ENCODE results near the gene MYL6. TPM values are rescaled to one million over a fixed set of nuclear protein-coding genes. Genes with fewer than 3 reads are reported as not detected.
A peak's percentile ranks its signal among the peaks of the same experiment; 100 is the strongest.

Gene MYL6
- total RNA-seq, 1 experiment from 2014 or later = 554 TPM

GRCh38 chr12:56129942-56130495 lies 28.1 kb upstream of the MYL6 start:
- intact Hi-C loops (cut with micrococcal nuclease) = loop anchor here (2.0 kb wide), 1 partner anchor 23 kb away; the partner anchor contains the start of gene MYL6B
- Histone ChIP-seq H3K27me3 (ENCODE audit: insufficient read depth, low read length) (no peaks in the 10 kb centered on the region), H3K9me3 (ENCODE audit: control insufficient read depth in 1 of 2, insufficient read depth in 1 of 2, low read depth in 1 of 2, low read length in 2 of 2) (no peaks in the 10 kb centered on the region), H3K9ac (ENCODE audit: low read length) (0 out of 2 replicates have a peak overlapping the region, but pooled peaks have one; percentile 12), H3K79me2 (ENCODE audit: insufficient read depth, low read length) (peaks cover 29% of the 10 kb centered on the region), H3K4me2 (ENCODE audit: low read length) (peak overlapping the region; percentile 89), H3K36me3 (ENCODE audit: control insufficient read depth in 1 of 2, insufficient read depth in 2 of 2, low read length in 2 of 2) (peaks cover 29 to 41% of the 10 kb centered on the region in 2 experiments), H3K27ac (ENCODE audit: low read depth, low read length) (peak overlapping the region; percentile 76), H2AFZ (ENCODE audit: low read depth, low read length, poor library complexity, severe bottlenecking) (no peak overlapping the region), H4K20me1 (ENCODE audit: insufficient read depth) (no peaks in the 10 kb centered on the region), H3K4me3 (replicated peaks in 1 of 2; ENCODE audit: low read depth in 1 of 2, low read length in 2 of 2) (peak overlapping the region; percentile 90 to 91; a peak in 3 of 4 replicates), H3K4me1 (ENCODE audit: control insufficient read depth in 1 of 2, insufficient read depth in 2 of 2, low read length in 2 of 2) (peaks cover 16 to 33% of the 10 kb centered on the region in 2 experiments), H3K9me2 (ENCODE audit: insufficient read depth) (no peaks in the 10 kb centered on the region)
- no TSS peak for BruUV-seq (replicated peaks)
- POLR2A ChIA-PET = no interaction called here
- TF ChIP-seq EZH2 (IDR thresholded peaks at IDR 0.05) = no peak
- TF ChIP-seq RAD21 (IDR thresholded peaks at IDR 0.05; ENCODE audit: low read depth) = no peak
- no peak for TF ChIP-seq POLR2AphosphoS5 (IDR thresholded peaks at IDR 0.05; ENCODE audit: low read depth, low read length)
- no peak for TF ChIP-seq SP1 (IDR thresholded peaks at IDR 0.05; ENCODE audit: low read depth)
- TF ChIP-seq EGR1 (IDR thresholded peaks at IDR 0.05; ENCODE audit: low read depth) = no peak
- no peak for TF ChIP-seq POLR2A (IDR thresholded peaks at IDR 0.05; ENCODE audit: borderline replicate concordance, extremely low read depth, insufficient read depth, insufficient read length)
- TF ChIP-seq CBX3 (IDR thresholded peaks at IDR 0.05; ENCODE audit: low read depth) = no peak
- TF ChIP-seq FOSL1 (IDR thresholded peaks at IDR 0.05; ENCODE audit: low read depth) = no peak
- no peak for TF ChIP-seq SIN3A (IDR thresholded peaks at IDR 0.05; ENCODE audit: low read depth)
- no peak for TF ChIP-seq TCF7L2 (IDR thresholded peaks at IDR 0.05; ENCODE audit: borderline replicate concordance, extremely low read depth, insufficient read depth, insufficient read length)
- TF ChIP-seq EZH2phosphoT487 (IDR thresholded peaks at IDR 0.05; ENCODE audit: borderline replicate concordance) = no peak
- no peak for ATAC-seq
- RAD21 ChIA-PET (ENCODE audit: low non-redundant PET in 1 of 2, low total read pairs in 2 of 2, uncharacterized antibody in 2 of 2, unreplicated experiment in 2 of 2) = no interaction called here
- no peak for DNase-seq (ENCODE audit: low read depth, low spot score)
- CTCF ChIA-PET = no interaction called here

GRCh38 chr12:56130876-56131275 lies 27.3 kb upstream of the MYL6 start:
- Histone ChIP-seq H3K9me3 (ENCODE audit: control insufficient read depth in 1 of 2, insufficient read depth in 1 of 2, low read depth in 1 of 2, low read length in 2 of 2) (no peaks in the 10 kb centered on the region), H3K4me1 (ENCODE audit: control insufficient read depth in 1 of 2, insufficient read depth in 2 of 2, low read length in 2 of 2) (peaks cover 16 to 27% of the 10 kb centered on the region in 2 experiments), H3K4me3 (replicated peaks in 1 of 2; ENCODE audit: low read depth in 1 of 2, low read length in 2 of 2) (no peak overlapping the region), H3K36me3 (ENCODE audit: control insufficient read depth in 1 of 2, insufficient read depth in 2 of 2, low read length in 2 of 2) (peaks cover 29 to 45% of the 10 kb centered on the region in 2 experiments), H4K20me1 (ENCODE audit: insufficient read depth) (no peaks in the 10 kb centered on the region), H3K9ac (ENCODE audit: low read length) (no peak overlapping the region), H3K9me2 (ENCODE audit: insufficient read depth) (no peaks in the 10 kb centered on the region), H2AFZ (ENCODE audit: low read depth, low read length, poor library complexity, severe bottlenecking) (no peak overlapping the region), H3K27ac (ENCODE audit: low read depth, low read length) (no peak overlapping the region), H3K79me2 (ENCODE audit: insufficient read depth, low read length) (peaks cover 29% of the 10 kb centered on the region), H3K4me2 (ENCODE audit: low read length) (no peak overlapping the region), H3K27me3 (ENCODE audit: insufficient read depth, low read length) (no peaks in the 10 kb centered on the region)
- ChIA-PET POLR2A (no interaction called here), CTCF (no interaction called here), RAD21 (ENCODE audit: low non-redundant PET in 1 of 2, low total read pairs in 2 of 2, uncharacterized antibody in 2 of 2, unreplicated experiment in 2 of 2) (no interaction called here)
- ATAC-seq = no peak
- intact Hi-C loops (cut with micrococcal nuclease) = no loop called here
- DNase-seq (ENCODE audit: low read depth, low spot score) = no peak
- BruUV-seq (replicated peaks) = no TSS peak
- TF ChIP-seq ZNF274 (IDR thresholded peaks at IDR 0.05; ENCODE audit: low read depth, low read length) (no peak), MAX (IDR thresholded peaks at IDR 0.05) (no peak), JUND (IDR thresholded peaks at IDR 0.05) (no peak), EZH2phosphoT487 (IDR thresholded peaks at IDR 0.05; ENCODE audit: borderline replicate concordance) (no peak), CTCF (IDR thresholded peaks at IDR 0.05 in 2 of 3, conservative IDR thresholded peaks at IDR 0.05 in 1 of 3; ENCODE audit: borderline replicate concordance in 1 of 3, insufficient read depth in 1 of 3, low read depth in 2 of 3, low read length in 2 of 3) (no peak), EGR1 (IDR thresholded peaks at IDR 0.05; ENCODE audit: low read depth) (no peak), ELF1 (IDR thresholded peaks at IDR 0.05; ENCODE audit: borderline replicate concordance, low read depth) (no peak), SIN3A (IDR thresholded peaks at IDR 0.05; ENCODE audit: low read depth) (no peak), ZFX (IDR thresholded peaks at IDR 0.05) (no peak), TCF7L2 (IDR thresholded peaks at IDR 0.05; ENCODE audit: borderline replicate concordance, extremely low read depth, insufficient read depth, insufficient read length) (no peak), ATF3 (IDR thresholded peaks at IDR 0.05) (no peak)

All from HCT116 (cell line).